A673 (cell line): ENCODE measurements around the gene VIT. TPM values are rescaled to one million over a fixed set of nuclear protein-coding genes. Genes with fewer than 3 reads are reported as not detected.

ENCODE experiments used
- BruUV-seq: library from RNA; stranded (reverse); fragments of 400-500 nt; replicated peaks from 2 replicates; lab custom pipeline; 2021; lab: Mats Ljungman, UMichigan
- CTCF ChIA-PET: fragments of 300-600 bp; sonication (Branson Sonifier 250); formaldehyde crosslinking; loops from one replicate; lab custom pipeline; 2022; ENCODE audit warnings: antibody characterized with exemption; lab: Charles Lee
- POLR2A ChIA-PET: fragments of 300-600 bp; sonication (Branson Sonifier 250); formaldehyde crosslinking; loops from one replicate; lab custom pipeline; 2022; ENCODE audit warnings: antibody characterized with exemption; ENCODE audit not compliant: low non-redundant PET; lab: Charles Lee
- DNase-seq: peaks from one replicate; pipeline ENCODE4 v3.0.0-alpha.2; 2015; ENCODE audit warnings: low spot score
- H3K27ac ChIP-seq: fragments of 200-600 bp; sonication (generic); 2 replicates; pipeline ENCODE4 v1.5.1; 2016; ENCODE audit warnings: mixed run types, low read depth, mild to moderate bottlenecking, mixed read lengths, antibody characterized with exemption, low read length; ENCODE audit not compliant: poor library complexity, severe bottlenecking
- H3K27me3 ChIP-seq: fragments of 200-600 bp; sonication (generic); replicated peaks from 2 replicates; pipeline ENCODE4 v1.6.1; 2017; ENCODE audit warnings: mixed run types, low read depth, mild to moderate bottlenecking, mixed read lengths, antibody characterized with exemption, low read length; ENCODE audit not compliant: insufficient read depth, poor library complexity
- H3K36me3 ChIP-seq: fragments of 200-600 bp; sonication (generic); 2 replicates; pipeline ENCODE4 v1.6.1; 2016; ENCODE audit warnings: mixed run types, mild to moderate bottlenecking, mixed read lengths, antibody characterized with exemption, low read length; ENCODE audit not compliant: insufficient read depth, poor library complexity, severe bottlenecking
- H3K4me1 ChIP-seq: fragments of 200-600 bp; sonication (generic); 2 replicates; pipeline ENCODE4 v1.6.1; 2017; ENCODE audit warnings: mixed run types, mild to moderate bottlenecking, mixed read lengths, antibody characterized with exemption, low read length; ENCODE audit not compliant: insufficient read depth, poor library complexity, severe bottlenecking
- H3K4me3 ChIP-seq: fragments of 200-600 bp; sonication (generic); 2 replicates; pipeline ENCODE4 v1.5.1; 2016; ENCODE audit warnings: low read depth, mixed run types, mild to moderate bottlenecking, mixed read lengths, low read length; ENCODE audit not compliant: poor library complexity, severe bottlenecking
- H3K9me3 ChIP-seq: fragments of 200-600 bp; sonication (generic); 2 replicates; pipeline ENCODE4 v1.6.1; 2016; ENCODE audit warnings: mixed run types, low read depth, mild to moderate bottlenecking, mixed read lengths, antibody characterized with exemption, low read length; ENCODE audit not compliant: poor library complexity, severe bottlenecking
- CTCF ChIP-seq: fragments of 300-800, 200-600 bp; sonication (generic); conservative IDR thresholded peaks from 2 replicates; pipeline ENCODE4 v1.5.1; 2017; ENCODE audit warnings: low read depth, mild to moderate bottlenecking, antibody characterized with exemption, low read length, moderate library complexity, mixed read lengths
- EZH2 ChIP-seq: fragments of 200-600 bp; sonication (generic); IDR thresholded peaks from 2 replicates; pipeline ENCODE4 v1.6.1; 2017; ENCODE audit warnings: borderline replicate concordance, low read depth, mild to moderate bottlenecking, mixed read lengths, antibody characterized with exemption, low read length; ENCODE audit not compliant: poor library complexity, severe bottlenecking
- intact Hi-C: fragments of 100-400 bp; cut with micrococcal nuclease; formaldehyde crosslinking; loops from one replicate; pipeline ENCODE4 v1.10.0; 2022; ENCODE audit not compliant: unreplicated experiment
- total RNA-seq: library from RNA; stranded (reverse); gene quantifications from 2 replicates; pipeline ENCODE4 v1.2.3, GENCODE V29; 2021

Gene VIT
- total RNA-seq, 1 experiment from 2014 or later, result not detected

- Histone ChIP-seq H3K4me3 (no peak overlapping the region), H3K27ac (no peak overlapping the region), H3K36me3 (no peaks in the 10 kb centered on the region), H3K4me1 (no peaks in the 10 kb centered on the region), H3K9me3 (no peaks in the 10 kb centered on the region), H3K27me3 (no peaks in the 10 kb centered on the region)
- no TSS peak for BruUV-seq
- TF ChIP-seq EZH2 (no peak), CTCF (no peak)
- ChIA-PET POLR2A (no interaction called here), CTCF (no interaction called here)
- intact Hi-C loops, result no loop called here
- no peak for DNase-seq
These were observed 103.9 kb downstream of the VIT start for GRCh38 chr2:36800381-36800780.

GRCh38 chr2:36801088-36801487 lies 104.6 kb downstream of the VIT start:
- intact Hi-C loops, result no loop called here
- CTCF ChIA-PET, result no interaction called here
- Histone ChIP-seq H3K9me3 (no peaks in the 10 kb centered on the region), H3K27me3 (no peaks in the 10 kb centered on the region), H3K27ac (no peak overlapping the region), H3K4me3 (no peak overlapping the region), H3K4me1 (no peaks in the 10 kb centered on the region), H3K36me3 (no peaks in the 10 kb centered on the region)
- POLR2A ChIA-PET, result no interaction called here
- no TSS peak for BruUV-seq
- DNase-seq, result no peak
- TF ChIP-seq CTCF, result no peak
- no peak for TF ChIP-seq EZH2

- intact Hi-C loops, result no loop called here
- Histone ChIP-seq H3K36me3 (no peaks in the 10 kb centered on the region), H3K27ac (no peak overlapping the region), H3K9me3 (no peaks in the 10 kb centered on the region), H3K4me1 (no peaks in the 10 kb centered on the region), H3K27me3 (no peaks in the 10 kb centered on the region), H3K4me3 (no peak overlapping the region)
- TF ChIP-seq EZH2, result no peak
- TF ChIP-seq CTCF, result no peak
- no TSS peak for BruUV-seq
- ChIA-PET POLR2A (no interaction called here), CTCF (no interaction called here)
- DNase-seq, result no peak
These were observed 106.4 kb downstream of the VIT start for GRCh38 chr2:36802952-36803351.
